ENCODE data around the gene BTD.
"Not testable (repeated sequence)": the region's sequence is repeated elsewhere in the genome, so short reads cannot be mapped to it uniquely, and the experiment has no call there.

The BTD gene

GRCh38 chr3:15602146-15602536, 596 bp downstream of the BTD start:
- DNase-seq = no peak
- Histone ChIP-seq H3K27me3 (replicated peaks; ENCODE audit: control insufficient read depth, insufficient read depth, low read length, poor library complexity, severe bottlenecking) (no peaks in the 10 kb centered on the region), H3K4me3 (ENCODE audit: insufficient read depth, low read depth, low read length, poor library complexity, severe bottlenecking) (peak overlapping the region; percentile 62), H3K36me3 (ENCODE audit: control insufficient read depth, insufficient read depth, low read length) (peaks cover 14% of the 10 kb centered on the region), H3K27ac (ENCODE audit: insufficient read depth, low read length, poor library complexity, severe bottlenecking) (peak overlapping the region; percentile 89), H3K9me3 (ENCODE audit: control insufficient read depth, low read length) (no peaks in the 10 kb centered on the region), H3K4me1 (ENCODE audit: control insufficient read depth, insufficient read depth, low read length, poor library complexity, severe bottlenecking) (peaks cover 8% of the 10 kb centered on the region)

GRCh38 chr3:15602816-15603215, 1.3 kb downstream of the BTD start:
- H3K27ac ChIP-seq (ENCODE audit: insufficient read depth, low read length, poor library complexity, severe bottlenecking) = peak overlapping the region; percentile 89

DNA sequence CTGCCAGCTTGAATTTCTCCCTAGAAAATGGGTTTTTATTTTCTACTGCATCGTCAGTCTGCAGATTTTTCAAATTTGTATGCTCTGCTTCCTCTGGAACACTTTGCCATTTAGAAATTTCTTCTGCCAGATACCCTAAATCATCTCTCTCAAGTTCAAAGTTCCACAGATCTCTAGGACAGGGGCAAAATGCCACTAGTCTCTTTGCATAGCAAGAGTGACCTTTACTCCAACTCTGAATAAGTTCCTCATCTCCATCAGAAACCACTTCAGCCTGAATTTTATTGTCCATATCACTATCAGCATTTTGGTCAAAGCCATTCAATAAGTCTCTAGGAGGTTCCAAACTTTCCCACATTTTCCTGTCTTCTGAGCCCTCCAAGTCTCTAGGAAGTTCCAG, 3.0 kb downstream of the BTD start:
- H3K36me3 ChIP-seq (ENCODE audit: control insufficient read depth, insufficient read depth, low read length); H3K27me3 ChIP-seq (replicated peaks; ENCODE audit: control insufficient read depth, insufficient read depth, low read length, poor library complexity, severe bottlenecking); H3K4me3 ChIP-seq (ENCODE audit: insufficient read depth, low read depth, low read length, poor library complexity, severe bottlenecking); H3K9me3 ChIP-seq (ENCODE audit: control insufficient read depth, low read length); H3K27ac ChIP-seq (ENCODE audit: insufficient read depth, low read length, poor library complexity, severe bottlenecking); H3K4me1 ChIP-seq (ENCODE audit: control insufficient read depth, insufficient read depth, low read length, poor library complexity, severe bottlenecking); DNase-seq: not testable (repeated sequence)

More at GRCh38 chr3:15602816-15603215, 1.3 kb downstream of the BTD start:
- not testable (repeated sequence) for H3K4me1 ChIP-seq (ENCODE audit: control insufficient read depth, insufficient read depth, low read length, poor library complexity, severe bottlenecking); DNase-seq; H3K9me3 ChIP-seq (ENCODE audit: control insufficient read depth, low read length); H3K4me3 ChIP-seq (ENCODE audit: insufficient read depth, low read depth, low read length, poor library complexity, severe bottlenecking); H3K27me3 ChIP-seq (replicated peaks; ENCODE audit: control insufficient read depth, insufficient read depth, low read length, poor library complexity, severe bottlenecking); H3K36me3 ChIP-seq (ENCODE audit: control insufficient read depth, insufficient read depth, low read length)

GRCh38 chr3:15606434-15606891, 4.9 kb downstream of the BTD start:
- H3K27ac ChIP-seq (ENCODE audit: insufficient read depth, low read length, poor library complexity, severe bottlenecking) = no peak overlapping the region
- no peaks in the 10 kb centered on the region for H3K27me3 ChIP-seq (replicated peaks; ENCODE audit: control insufficient read depth, insufficient read depth, low read length, poor library complexity, severe bottlenecking)
- no peak for DNase-seq
- peaks cover 8% of the 10 kb centered on the region for H3K4me1 ChIP-seq (ENCODE audit: control insufficient read depth, insufficient read depth, low read length, poor library complexity, severe bottlenecking)
- no peak overlapping the region for H3K4me3 ChIP-seq (ENCODE audit: insufficient read depth, low read depth, low read length, poor library complexity, severe bottlenecking)
- no peaks in the 10 kb centered on the region for H3K9me3 ChIP-seq (ENCODE audit: control insufficient read depth, low read length)
- peaks cover 5% of the 10 kb centered on the region for H3K36me3 ChIP-seq (ENCODE audit: control insufficient read depth, insufficient read depth, low read length)

DNA sequence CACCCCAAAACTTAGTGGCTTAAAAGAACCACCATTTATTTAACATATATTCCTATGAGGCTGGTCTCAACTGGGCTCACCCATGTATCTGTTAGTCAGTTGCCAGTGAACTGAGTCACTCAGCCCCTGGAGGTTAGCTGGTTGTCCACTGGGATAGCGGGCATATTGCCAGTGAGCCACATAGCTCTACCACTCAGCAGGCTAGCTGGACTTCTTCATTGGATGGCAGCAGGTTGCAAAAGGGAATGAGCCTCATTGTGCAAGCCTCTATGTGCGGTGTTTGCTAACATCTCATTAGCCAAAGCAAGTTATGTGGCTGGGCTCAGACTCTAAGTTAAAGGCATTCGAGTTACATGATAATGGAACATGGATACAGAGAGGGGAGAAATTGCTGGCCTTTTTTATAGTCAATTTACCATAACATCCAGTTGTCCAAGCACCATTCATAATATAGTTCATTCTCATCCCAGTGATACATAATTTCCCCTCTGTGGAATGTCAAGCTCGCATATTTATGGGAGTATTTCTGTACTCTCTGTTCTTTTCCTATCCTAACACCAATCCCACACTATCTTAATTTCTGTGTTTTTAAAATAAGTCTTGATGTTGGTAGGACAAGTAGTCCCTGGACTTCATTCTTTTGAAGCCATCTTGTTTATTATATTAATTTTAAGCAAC, 8.7 kb downstream of the BTD start:
- Histone ChIP-seq H3K9me3 (ENCODE audit: control insufficient read depth, low read length) (no peaks in the 10 kb centered on the region), H3K4me3 (ENCODE audit: insufficient read depth, low read depth, low read length, poor library complexity, severe bottlenecking) (no peak overlapping the region), H3K27me3 (replicated peaks; ENCODE audit: control insufficient read depth, insufficient read depth, low read length, poor library complexity, severe bottlenecking) (no peaks in the 10 kb centered on the region), H3K4me1 (ENCODE audit: control insufficient read depth, insufficient read depth, low read length, poor library complexity, severe bottlenecking) (no peaks in the 10 kb centered on the region), H3K27ac (ENCODE audit: insufficient read depth, low read length, poor library complexity, severe bottlenecking) (no peak overlapping the region), H3K36me3 (ENCODE audit: control insufficient read depth, insufficient read depth, low read length) (peaks cover 2% of the 10 kb centered on the region)
- DNase-seq = no peak

GRCh38 chr3:15611018-15611417, 9.5 kb downstream of the BTD start:
- DNase-seq = no peak
- H3K9me3 ChIP-seq (ENCODE audit: control insufficient read depth, low read length) = no peaks in the 10 kb centered on the region
- no peak overlapping the region for H3K27ac ChIP-seq (ENCODE audit: insufficient read depth, low read length, poor library complexity, severe bottlenecking)
- H3K4me3 ChIP-seq (ENCODE audit: insufficient read depth, low read depth, low read length, poor library complexity, severe bottlenecking) = no peak overlapping the region
- H3K4me1 ChIP-seq (ENCODE audit: control insufficient read depth, insufficient read depth, low read length, poor library complexity, severe bottlenecking) = no peaks in the 10 kb centered on the region
- no peaks in the 10 kb centered on the region for H3K36me3 ChIP-seq (ENCODE audit: control insufficient read depth, insufficient read depth, low read length)
- no peaks in the 10 kb centered on the region for H3K27me3 ChIP-seq (replicated peaks; ENCODE audit: control insufficient read depth, insufficient read depth, low read length, poor library complexity, severe bottlenecking)

DNA sequence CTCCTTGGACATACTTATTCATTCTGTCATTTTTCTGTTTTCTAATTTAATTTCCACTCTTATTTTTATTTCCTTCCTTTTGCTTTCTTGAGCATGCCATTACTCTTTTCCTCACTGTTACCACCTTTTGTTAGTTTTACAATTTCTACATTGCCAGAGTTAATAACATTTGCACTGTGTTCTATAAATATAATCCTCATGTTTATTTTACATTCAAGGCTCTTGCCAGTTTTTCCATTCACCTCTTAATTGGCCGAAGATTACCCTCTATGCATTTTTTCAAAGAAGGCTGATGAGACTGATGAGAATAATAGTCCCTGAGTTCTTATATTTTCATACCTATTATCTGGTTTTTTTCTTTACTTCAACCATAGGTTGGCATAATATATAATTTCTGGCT, 10.5 kb downstream of the BTD start:
- Histone ChIP-seq H3K4me3 (ENCODE audit: insufficient read depth, low read depth, low read length, poor library complexity, severe bottlenecking) (no peak overlapping the region), H3K9me3 (ENCODE audit: control insufficient read depth, low read length) (no peaks in the 10 kb centered on the region), H3K27me3 (replicated peaks; ENCODE audit: control insufficient read depth, insufficient read depth, low read length, poor library complexity, severe bottlenecking) (no peaks in the 10 kb centered on the region), H3K27ac (ENCODE audit: insufficient read depth, low read length, poor library complexity, severe bottlenecking) (no peak overlapping the region), H3K4me1 (ENCODE audit: control insufficient read depth, insufficient read depth, low read length, poor library complexity, severe bottlenecking) (no peaks in the 10 kb centered on the region), H3K36me3 (ENCODE audit: control insufficient read depth, insufficient read depth, low read length) (no peaks in the 10 kb centered on the region)
- DNase-seq = no peak

DNA sequence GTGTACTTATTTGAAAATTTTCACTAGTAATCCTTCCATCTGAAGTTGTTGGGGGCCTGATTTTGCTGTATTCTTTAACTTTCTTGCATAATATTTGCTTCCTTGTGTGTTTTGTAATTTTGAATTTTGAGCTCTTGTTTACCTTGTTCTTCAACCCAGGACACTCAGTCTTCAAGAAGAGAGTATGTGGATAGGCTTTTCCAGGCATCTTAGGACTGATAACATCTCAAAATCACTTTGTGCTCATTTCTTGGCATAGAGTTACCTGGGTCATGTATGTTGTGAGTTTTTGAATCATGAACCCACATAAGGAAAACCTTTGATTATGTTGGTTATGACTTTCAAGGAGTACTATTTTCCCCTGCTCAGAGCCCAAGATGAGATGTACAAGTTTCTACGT, 13.4 kb downstream of the BTD start:
- Histone ChIP-seq H3K4me3 (ENCODE audit: insufficient read depth, low read depth, low read length, poor library complexity, severe bottlenecking) (no peak overlapping the region), H3K4me1 (ENCODE audit: control insufficient read depth, insufficient read depth, low read length, poor library complexity, severe bottlenecking) (no peaks in the 10 kb centered on the region), H3K9me3 (ENCODE audit: control insufficient read depth, low read length) (no peaks in the 10 kb centered on the region), H3K36me3 (ENCODE audit: control insufficient read depth, insufficient read depth, low read length) (no peaks in the 10 kb centered on the region), H3K27ac (ENCODE audit: insufficient read depth, low read length, poor library complexity, severe bottlenecking) (no peak overlapping the region), H3K27me3 (replicated peaks; ENCODE audit: control insufficient read depth, insufficient read depth, low read length, poor library complexity, severe bottlenecking) (no peaks in the 10 kb centered on the region)
- DNase-seq = no peak

DNA sequence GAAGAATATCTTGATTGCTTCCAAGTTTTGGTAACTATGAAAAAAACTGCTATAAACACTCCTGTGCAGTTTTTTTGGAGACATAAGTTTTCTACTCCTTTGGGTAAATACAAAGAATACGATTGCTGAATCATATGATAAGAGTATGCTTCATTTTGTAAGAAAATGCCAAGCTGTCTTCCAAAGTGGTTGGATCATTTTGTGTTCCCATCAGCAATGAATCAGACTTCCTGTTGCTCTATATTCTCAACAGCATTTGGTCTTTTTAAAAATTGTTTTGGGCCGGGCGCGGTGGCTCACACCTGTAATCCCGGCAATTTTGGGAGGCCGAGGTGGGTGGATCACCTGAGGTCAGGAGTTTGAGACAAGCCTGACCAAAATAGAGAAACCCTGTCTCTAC, 14.5 kb downstream of the BTD start:
- Histone ChIP-seq H3K9me3 (ENCODE audit: control insufficient read depth, low read length) (no peaks in the 10 kb centered on the region), H3K4me1 (ENCODE audit: control insufficient read depth, insufficient read depth, low read length, poor library complexity, severe bottlenecking) (no peaks in the 10 kb centered on the region), H3K36me3 (ENCODE audit: control insufficient read depth, insufficient read depth, low read length) (no peaks in the 10 kb centered on the region), H3K27me3 (replicated peaks; ENCODE audit: control insufficient read depth, insufficient read depth, low read length, poor library complexity, severe bottlenecking) (no peaks in the 10 kb centered on the region), H3K27ac (ENCODE audit: insufficient read depth, low read length, poor library complexity, severe bottlenecking) (no peak overlapping the region), H3K4me3 (ENCODE audit: insufficient read depth, low read depth, low read length, poor library complexity, severe bottlenecking) (no peak overlapping the region)
- DNase-seq = no peak

DNA sequence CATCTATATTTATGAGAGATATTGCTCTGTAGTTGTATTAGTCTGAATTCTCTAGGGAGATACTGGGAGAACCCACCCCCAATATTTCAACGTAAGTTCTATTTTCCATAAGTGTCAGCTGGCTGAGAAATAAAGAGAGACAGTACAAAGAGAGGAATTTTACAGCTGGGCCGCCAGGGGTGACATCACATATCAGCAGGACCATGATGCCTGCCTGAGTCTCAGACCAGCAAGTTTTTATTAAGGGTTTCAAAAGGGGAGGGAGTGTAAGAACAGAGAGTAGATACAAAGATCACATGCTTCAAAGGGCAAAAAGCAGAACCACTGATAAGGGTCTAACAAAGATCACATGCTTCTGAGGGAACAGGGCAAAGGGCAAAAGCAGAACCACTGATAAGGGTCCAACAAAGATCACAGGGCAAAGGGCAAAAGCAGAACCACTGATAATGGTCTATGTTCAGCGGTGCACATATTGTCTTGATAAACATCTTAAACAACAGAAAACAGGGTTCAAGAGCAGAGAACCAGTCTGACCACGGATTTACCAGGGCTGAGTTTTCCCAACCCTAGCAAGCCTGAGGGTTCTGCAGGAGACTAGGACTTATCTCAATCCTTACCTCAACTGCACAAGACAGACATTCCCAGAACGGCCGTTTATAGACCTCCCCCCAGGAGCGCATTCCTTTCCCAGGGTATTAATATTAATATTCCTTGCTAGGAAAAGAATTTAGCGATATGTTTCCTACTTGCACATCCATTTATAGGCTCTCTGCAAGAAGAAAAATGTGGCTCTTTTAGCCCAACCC, 18.3 kb downstream of the BTD start:
- not testable (repeated sequence) for DNase-seq; H3K4me3 ChIP-seq (ENCODE audit: insufficient read depth, low read depth, low read length, poor library complexity, severe bottlenecking); H3K27me3 ChIP-seq (replicated peaks; ENCODE audit: control insufficient read depth, insufficient read depth, low read length, poor library complexity, severe bottlenecking); H3K9me3 ChIP-seq (ENCODE audit: control insufficient read depth, low read length); H3K36me3 ChIP-seq (ENCODE audit: control insufficient read depth, insufficient read depth, low read length); H3K4me1 ChIP-seq (ENCODE audit: control insufficient read depth, insufficient read depth, low read length, poor library complexity, severe bottlenecking); H3K27ac ChIP-seq (ENCODE audit: insufficient read depth, low read length, poor library complexity, severe bottlenecking)

Measured in effector memory CD4-positive, alpha-beta T cell (primary cell).